Measurements from ENCODE around the gene GSTCD.
"Not testable (repeated sequence)": the region's sequence is repeated elsewhere in the genome, so short reads cannot be mapped to it uniquely, and the experiment has no call there.

GSTCD gene, protein sequence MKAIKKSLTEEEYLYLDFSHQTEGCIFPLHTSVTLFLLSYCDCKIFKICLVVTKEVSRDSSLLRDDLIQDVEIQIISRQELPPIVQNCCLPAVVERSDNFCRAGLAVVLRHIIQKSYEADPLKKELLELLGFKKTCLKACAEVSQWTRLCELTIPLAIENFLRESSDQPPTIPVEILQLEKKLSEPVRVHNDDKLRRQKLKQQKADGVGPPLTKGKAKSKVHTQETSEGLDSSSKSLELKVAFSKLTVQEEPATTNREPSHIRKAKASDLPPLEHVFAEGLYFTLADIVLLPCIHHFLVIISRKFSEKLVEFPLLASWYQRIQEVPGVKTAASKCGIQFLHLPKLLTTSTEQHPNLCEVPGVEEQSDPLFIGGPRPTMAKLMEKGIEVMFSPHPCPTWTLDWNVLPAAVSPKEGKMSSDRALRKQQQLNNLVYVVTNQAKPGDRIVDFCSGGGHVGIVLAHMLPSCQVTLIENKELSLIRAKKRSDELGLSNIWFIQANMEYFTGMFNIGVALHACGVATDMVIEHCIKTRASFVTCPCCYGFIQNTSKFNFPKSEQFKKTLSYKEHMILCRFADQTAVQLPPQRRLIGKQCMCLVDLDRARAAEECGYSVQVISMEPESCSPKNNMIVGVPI

GRCh38 chr4:105708181-105709080, at the start of gene GSTCD, which contains the start of gene INTS12:
Gene GSTCD (plus strand): TSS chr4:105708784. CDS start chr4:105717614, 8,830 bp downstream.
Gene INTS12 (minus strand): TSS chr4:105708689. CDS start chr4:105700005, 8,684 bp downstream.
- peak; percentile 94 for DNase-seq

GRCh38 chr4:105659190-105659589, 49.4 kb upstream of the GSTCD start:
- no peak for DNase-seq

DNA sequence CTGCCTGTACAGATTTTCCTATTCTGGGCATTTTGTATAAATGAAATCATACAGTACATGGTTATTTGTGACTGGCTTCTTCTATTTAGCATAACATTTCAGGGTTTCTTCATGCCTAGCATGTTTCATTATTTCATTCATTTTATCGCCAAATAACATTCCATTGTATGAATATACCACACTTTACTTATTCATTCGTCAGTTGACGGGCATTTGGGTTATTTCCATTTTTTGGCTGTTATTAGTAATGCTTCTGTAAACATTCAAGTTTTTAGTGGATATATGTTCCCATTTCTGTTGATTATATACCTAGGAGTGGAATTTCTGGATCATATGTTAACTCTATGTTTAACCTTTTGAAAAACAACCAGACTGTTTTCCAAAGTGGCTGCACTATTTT, 47.6 kb upstream of the GSTCD start:
- DNase-seq, result no peak

GRCh38 chr4:105662935-105663675, 45.5 kb upstream of the GSTCD start:
- DNase-seq, result no peak

- DNase-seq, result no peak
These were observed 41.9 kb upstream of the GSTCD start for GRCh38 chr4:105666693-105667092.

GRCh38 chr4:105670684-105671083, 37.9 kb upstream of the GSTCD start:
- DNase-seq, result no peak

- DNase-seq, result no peak
These were observed 37.3 kb upstream of the GSTCD start for GRCh38 chr4:105671301-105671700.

GRCh38 chr4:105674011-105674410, 34.6 kb upstream of the GSTCD start:
- DNase-seq, result no peak

DNA sequence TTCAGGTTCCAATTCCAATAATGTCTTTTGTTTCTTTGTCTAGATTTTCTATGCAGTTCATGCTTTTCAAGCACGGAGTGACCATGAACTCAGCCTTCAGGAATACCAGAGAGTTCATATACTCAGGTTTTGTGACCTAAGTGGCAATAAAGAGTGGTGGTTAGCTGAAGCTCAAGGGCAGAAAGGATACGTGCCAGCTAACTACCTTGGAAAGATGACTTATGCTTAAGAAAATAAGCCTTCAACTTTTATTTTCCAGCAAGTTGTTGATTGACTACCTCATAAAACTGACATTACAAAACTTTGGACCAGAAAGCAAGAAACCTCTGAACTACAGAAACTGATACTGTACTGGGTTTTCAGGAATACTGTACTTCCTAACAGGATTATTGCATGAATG, 30.9 kb upstream of the GSTCD start:
- no peak for DNase-seq

GRCh38 chr4:105679186-105679585, 29.4 kb upstream of the GSTCD start:
- no peak for DNase-seq

DNA sequence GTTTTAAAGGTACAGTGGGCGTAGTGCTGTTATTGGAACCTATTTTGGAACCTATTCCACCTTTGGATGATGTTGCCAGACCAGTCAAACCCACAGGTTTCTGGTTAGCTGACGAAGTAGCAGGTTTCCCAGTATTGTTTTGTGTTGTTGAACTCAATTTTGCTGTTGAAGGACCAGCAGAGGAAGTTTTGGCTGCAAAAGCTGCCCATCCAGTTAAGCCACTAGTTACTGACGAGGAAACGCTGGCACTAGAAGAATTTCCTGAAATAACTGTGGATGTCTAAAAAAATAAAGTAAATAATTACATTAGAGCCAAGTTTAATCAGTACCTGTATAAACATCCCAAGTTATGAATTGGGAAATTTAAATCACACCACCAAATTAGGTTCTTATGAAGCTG, 25.5 kb upstream of the GSTCD start:
- DNase-seq, result no peak

DNA sequence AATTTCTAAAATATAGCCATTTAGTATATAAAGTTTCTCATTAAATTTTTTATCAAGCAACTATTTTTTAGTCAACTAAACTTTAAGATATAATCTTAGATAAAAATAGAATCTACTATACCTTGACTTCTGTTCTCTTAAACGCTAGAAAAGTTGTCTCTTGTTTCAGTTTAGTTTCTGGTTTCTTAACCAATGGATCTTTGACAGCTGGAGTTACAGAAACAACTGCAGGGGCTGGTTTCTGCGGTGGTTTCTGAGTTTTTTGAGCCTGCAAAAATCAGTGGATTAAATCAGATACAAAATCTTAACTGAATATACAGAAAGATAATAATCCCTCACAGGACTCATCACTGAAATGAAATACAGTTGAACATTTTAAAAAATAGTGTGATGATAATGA, 22.0 kb upstream of the GSTCD start:
- DNase-seq, result no peak

DNA sequence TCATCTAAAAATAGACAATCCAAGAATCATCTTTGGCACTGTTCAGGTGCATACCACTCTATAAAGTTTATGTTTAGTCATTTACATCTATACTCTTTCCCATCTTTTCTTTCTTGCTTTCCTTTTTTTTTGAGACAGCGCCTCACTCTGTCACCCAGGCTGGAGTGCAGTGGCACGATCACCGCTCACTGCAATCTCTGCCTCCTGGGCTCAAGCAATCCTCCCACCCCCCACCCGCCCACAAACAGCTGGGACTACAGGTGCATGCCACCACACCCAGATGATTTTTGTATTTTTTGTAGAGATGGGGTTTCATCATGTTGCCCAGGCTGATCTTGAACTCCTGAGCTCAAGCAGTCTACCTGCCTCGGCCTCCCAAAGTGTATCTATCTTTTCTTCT, 13.8 kb upstream of the GSTCD start:
- not testable (repeated sequence) for DNase-seq

DNA sequence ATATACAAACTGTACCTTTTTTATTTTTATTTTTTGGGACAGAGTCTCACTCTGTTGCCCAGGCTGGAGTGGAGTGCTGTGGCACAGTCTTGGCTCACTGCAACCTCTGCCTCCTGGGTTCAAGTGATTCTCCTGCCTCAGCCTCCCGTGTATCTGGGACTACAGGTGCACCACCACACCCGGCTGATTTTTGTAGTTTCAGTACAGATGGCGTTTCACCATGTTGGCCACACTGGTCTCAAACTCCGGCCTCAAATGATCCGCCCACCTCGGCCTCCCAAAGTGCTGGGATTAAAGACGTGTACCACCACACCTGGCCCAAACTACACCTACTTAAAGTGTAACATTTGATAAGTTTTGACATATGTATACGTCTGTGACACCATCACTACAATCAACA, 12.8 kb upstream of the GSTCD start:
- DNase-seq, result not testable (repeated sequence)

DNA sequence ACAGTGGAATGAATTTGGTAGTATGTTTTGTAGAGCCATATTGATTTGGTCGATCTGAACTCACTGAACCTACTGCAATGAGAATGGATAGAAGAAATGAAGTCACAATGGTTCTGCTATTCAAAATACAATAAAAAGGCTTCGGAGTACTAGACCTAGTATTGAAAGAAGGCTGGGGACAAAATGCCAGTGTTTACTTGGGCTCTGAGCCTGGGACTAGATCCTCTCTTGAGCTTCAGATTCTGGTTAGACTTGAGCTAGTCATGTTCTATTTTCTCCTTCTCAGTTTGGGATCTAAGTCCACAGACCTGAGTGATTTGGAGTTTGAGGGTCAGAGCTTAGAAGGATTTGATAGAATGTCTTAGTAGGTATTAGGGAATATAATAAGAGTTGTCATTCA, 10.0 kb upstream of the GSTCD start:
- DNase-seq, result no peak

DNA sequence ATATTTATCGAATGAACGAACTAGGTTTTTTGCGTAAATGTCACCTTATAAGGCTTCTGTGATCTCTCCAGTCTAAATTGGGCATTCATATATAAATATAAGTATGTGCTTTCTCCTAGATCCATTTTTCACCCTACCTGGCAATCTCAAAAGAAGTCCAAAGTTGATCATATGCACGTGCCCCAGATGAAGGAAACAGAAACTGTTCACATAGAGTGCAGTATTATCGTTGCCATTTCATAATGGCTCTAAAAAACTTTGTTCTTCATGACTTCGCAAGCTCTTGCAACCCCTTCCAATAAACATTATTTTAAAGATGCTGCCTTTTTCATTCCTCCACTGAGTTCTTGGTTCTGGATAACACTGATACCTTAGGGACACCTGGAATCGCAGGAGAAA, 803 bp upstream of the GSTCD start:
- no peak for DNase-seq

DNA sequence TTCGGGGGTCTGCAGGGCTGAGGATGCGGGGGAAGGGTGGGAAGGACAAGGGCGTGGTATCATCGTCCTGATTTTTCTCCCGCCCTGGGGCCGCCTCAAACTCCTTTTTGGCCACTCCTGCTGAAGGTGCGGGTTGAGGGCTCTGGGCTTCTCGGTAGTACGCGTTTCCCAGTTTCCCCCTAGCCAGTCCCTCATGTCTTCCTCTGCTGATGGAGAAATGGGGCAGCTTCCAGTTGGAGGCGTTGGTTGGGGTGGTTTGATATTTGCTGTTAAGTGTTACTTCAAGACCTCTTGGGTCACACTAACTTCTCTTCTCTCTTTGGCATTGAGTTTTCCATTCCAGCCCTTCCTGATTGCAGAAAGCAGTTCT, 482 bp downstream of the GSTCD start:
- no peak for DNase-seq

GRCh38 chr4:105710012-105710600, 1.5 kb downstream of the GSTCD start:
- no peak for DNase-seq

DNA sequence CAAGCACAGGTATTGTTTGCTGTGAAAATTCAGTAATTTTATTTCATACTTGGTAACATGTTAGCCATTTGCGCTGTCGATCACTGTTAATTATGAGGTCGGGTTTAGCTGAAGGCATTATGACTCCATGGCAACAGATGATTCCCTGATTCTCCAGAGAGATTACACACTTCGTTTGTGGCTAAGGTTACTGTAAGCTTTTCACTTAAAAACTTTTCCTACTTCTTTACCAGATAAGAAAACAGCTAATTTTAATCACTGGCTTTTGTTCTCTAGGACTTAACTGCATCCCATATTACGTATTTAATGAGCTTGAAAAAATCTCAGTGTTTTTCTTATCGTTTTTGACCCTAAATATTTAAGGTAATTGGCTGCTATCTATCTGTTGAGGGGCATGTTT, 2.1 kb downstream of the GSTCD start:
- DNase-seq, result no peak

DNA sequence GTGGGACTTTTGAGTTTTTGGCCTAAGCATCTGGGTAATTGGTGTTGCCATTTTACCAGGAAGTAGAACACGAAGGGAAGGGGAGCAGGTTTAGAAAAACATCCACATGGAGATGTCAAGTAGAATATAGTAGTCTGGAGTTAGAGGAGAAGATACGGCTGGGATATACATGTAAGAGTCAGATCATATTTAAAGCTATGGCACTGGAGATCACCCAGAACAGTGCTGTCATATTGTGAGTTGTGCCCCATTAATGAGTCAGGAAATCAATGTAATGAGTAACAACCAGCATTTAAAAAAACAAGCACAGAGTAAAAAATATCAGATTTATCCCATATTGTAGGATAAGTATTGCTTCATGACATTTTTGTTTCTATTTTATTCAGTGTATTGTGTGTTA, 4.2 kb downstream of the GSTCD start:
- no peak for DNase-seq

GRCh38 chr4:105714071-105714521, 5.5 kb downstream of the GSTCD start:
- no peak for DNase-seq

GRCh38 chr4:105714932-105715331, 6.3 kb downstream of the GSTCD start:
- no peak for DNase-seq

All from right hindlimb (tissue), 1 donor.